Measurements from ENCODE around the gene ZNF117.
"Not testable (repeated sequence)": the region's sequence is repeated elsewhere in the genome, so short reads cannot be mapped to it uniquely, and the experiment has no call there.

The ZNF117 gene

GRCh38 chr7:64978497-64979203 lies 12.2 kb downstream of the ZNF117 start:
- no peak for TF ChIP-seq CTCF (IDR thresholded peaks at IDR 0.05; ENCODE audit: low read depth, low read length, missing control alignments)
- no peak for DNase-seq (ENCODE audit: extremely low read depth, low read depth)
- no peak overlapping the region for H3K4me3 ChIP-seq (replicated peaks; ENCODE audit: low read depth, low read length)

GRCh38 chr7:64965594-64965993 lies 25.2 kb downstream of the ZNF117 start:
- no peak overlapping the region for H3K4me3 ChIP-seq (replicated peaks; ENCODE audit: low read depth, low read length)
- no peak for TF ChIP-seq CTCF (IDR thresholded peaks at IDR 0.05; ENCODE audit: low read depth, low read length, missing control alignments)
- no peak for DNase-seq (ENCODE audit: extremely low read depth, low read depth)

- no peak for DNase-seq (ENCODE audit: extremely low read depth, low read depth)
- H3K4me3 ChIP-seq (replicated peaks; ENCODE audit: low read depth, low read length), result no peak overlapping the region
- TF ChIP-seq CTCF (IDR thresholded peaks at IDR 0.05; ENCODE audit: low read depth, low read length, missing control alignments), result no peak
These were observed 31.6 kb downstream of the ZNF117 start for GRCh38 chr7:64959072-64959747.

- TF ChIP-seq CTCF (IDR thresholded peaks at IDR 0.05; ENCODE audit: low read depth, low read length, missing control alignments), result peak; percentile 54
- H3K4me3 ChIP-seq (replicated peaks; ENCODE audit: low read depth, low read length), result no peak overlapping the region
- peak; percentile 31 for DNase-seq (ENCODE audit: extremely low read depth, low read depth)
These were observed 39.5 kb downstream of the ZNF117 start for GRCh38 chr7:64951250-64951848.

- DNase-seq (ENCODE audit: extremely low read depth, low read depth), result not testable (repeated sequence)
These were observed 40.2 kb downstream of the ZNF117 start for GRCh38 chr7:64950673-64951072.

GRCh38 chr7:64948774-64949173 lies 42.1 kb downstream of the ZNF117 start:
- not testable (repeated sequence) for H3K4me3 ChIP-seq (replicated peaks; ENCODE audit: low read depth, low read length); DNase-seq (ENCODE audit: extremely low read depth, low read depth)

More at GRCh38 chr7:64950673-64951072, 40.2 kb downstream of the ZNF117 start:
- H3K4me3 ChIP-seq (replicated peaks; ENCODE audit: low read depth, low read length), result not testable (repeated sequence)

GRCh38 chr7:64947252-64948000 lies 43.4 kb downstream of the ZNF117 start:
- no peak for DNase-seq (ENCODE audit: extremely low read depth, low read depth)
- peak overlapping the region; percentile 32 for H3K4me3 ChIP-seq (replicated peaks; ENCODE audit: low read depth, low read length)
- TF ChIP-seq CTCF (IDR thresholded peaks at IDR 0.05; ENCODE audit: low read depth, low read length, missing control alignments), result no peak
